GM21737 (cell line): ENCODE data around the gene TNFRSF8.

Experiments used
- ATAC-seq: cut with Tn5 transposase; IDR thresholded peaks from one replicate; pipeline ENCODE4 v1.9.1; 2021; ENCODE audit warnings: mild to moderate bottlenecking, moderate library complexity; ENCODE audit not compliant: unreplicated experiment

The TNFRSF8 gene

DNA sequence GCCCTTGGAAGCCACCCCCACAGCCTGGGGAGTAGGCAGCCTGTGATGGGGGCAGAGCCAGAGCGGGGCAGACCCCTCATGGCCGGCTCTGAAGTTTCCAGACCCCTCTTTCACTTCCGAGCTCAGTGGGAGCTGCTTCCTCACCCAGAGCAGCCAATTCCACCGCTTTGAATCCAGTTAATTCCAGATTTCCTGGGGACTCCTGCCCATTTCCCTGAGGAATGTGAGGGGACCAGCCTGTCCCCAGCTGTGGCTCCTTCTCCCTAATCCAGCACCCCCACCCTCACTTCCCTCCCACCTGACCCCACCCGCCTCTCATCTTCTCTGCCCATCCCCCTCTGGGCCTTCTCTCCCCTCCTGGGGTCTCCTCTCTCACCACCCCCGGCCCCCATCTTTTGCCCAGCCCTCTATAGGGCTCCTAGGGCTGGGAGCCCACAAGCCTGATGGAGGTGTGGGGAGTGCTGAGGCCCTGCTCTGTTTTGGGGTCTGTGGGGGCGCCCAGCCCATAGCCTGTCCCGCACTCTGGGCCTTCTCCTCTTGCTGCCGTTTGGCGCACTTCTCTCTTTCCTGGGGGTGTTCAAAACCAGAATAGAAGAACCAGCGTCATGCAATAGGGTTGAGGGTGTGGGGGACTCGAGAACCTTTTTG is 77.5 kb downstream of the TNFRSF8 start:
- ATAC-seq = no peak

DNA sequence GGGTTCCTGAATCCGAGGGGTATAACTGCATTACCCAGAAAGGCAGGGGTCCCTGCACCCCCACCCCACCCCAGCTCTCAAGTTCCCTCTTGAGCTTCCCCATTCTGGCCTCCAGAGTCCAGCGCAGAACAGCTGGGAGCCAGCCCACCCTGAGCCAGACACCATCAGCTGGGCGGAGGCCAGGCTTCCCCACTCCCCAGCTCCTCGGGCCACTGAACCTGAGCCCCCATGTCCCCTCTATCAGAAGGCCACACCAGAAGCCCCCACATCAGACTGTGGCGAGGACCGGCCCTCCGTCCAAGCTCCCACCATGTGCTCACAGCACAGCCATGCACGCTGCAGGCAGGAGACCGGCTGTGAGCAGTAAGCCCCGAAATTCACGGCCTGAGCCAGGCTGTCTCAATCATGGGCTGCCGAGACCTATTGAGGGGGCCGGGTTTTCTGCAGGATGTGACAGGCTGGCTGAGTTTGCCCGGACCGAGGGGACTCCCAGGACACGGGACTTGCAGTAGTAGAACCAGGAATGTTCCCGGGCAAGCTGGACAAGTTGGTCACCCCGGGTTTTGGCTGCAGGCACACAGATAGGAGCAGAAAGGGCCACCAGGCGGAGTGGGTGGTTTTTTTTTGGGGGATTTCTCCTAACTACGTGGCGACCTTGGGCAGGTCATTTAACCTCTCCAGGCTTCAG is 78.2 kb downstream of the TNFRSF8 start:
- no peak for ATAC-seq

DNA sequence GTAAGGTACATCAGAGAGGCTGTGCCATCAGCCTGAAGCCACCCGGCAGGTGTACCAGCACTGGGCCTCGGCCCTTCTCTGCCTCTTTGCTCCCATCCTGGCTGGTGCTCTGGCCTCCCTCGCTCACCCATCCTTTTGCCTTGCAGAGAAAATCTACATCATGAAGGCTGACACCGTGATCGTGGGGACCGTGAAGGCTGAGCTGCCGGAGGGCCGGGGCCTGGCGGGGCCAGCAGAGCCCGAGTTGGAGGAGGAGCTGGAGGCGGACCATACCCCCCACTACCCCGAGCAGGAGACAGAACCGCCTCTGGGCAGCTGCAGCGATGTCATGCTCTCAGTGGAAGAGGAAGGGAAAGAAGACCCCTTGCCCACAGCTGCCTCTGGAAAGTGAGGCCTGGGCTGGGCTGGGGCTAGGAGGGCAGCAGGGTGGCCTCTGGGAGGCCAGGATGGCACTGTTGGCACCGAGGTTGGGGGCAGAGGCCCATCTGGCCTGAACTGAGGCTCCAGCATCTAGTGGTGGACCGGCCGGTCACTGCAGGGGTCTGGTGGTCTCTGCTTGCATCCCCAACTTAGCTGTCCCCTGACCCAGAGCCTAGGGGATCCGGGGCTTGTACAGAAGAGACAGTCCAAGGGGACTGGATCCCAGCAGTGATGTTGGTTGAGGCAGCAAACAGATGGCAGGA is 79.2 kb downstream of the TNFRSF8 start:
- ATAC-seq = no peak

DNA sequence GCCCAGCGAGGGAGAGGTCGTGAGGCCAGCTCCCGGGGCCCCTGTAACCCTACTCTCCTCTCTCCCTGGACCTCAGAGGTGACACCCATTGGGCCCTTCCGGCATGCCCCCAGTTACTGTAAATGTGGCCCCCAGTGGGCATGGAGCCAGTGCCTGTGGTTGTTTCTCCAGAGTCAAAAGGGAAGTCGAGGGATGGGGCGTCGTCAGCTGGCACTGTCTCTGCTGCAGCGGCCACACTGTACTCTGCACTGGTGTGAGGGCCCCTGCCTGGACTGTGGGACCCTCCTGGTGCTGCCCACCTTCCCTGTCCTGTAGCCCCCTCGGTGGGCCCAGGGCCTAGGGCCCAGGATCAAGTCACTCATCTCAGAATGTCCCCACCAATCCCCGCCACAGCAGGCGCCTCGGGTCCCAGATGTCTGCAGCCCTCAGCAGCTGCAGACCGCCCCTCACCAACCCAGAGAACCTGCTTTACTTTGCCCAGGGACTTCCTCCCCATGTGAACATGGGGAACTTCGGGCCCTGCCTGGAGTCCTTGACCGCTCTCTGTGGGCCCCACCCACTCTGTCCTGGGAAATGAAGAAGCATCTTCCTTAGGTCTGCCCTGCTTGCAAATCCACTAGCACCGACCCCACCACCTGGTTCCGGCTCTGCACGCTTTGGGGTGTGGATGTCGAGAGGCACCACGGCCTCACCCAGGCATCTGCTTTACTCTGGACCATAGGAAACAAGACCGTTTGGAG is 80.0 kb downstream of the TNFRSF8 start:
- no peak for ATAC-seq

DNA sequence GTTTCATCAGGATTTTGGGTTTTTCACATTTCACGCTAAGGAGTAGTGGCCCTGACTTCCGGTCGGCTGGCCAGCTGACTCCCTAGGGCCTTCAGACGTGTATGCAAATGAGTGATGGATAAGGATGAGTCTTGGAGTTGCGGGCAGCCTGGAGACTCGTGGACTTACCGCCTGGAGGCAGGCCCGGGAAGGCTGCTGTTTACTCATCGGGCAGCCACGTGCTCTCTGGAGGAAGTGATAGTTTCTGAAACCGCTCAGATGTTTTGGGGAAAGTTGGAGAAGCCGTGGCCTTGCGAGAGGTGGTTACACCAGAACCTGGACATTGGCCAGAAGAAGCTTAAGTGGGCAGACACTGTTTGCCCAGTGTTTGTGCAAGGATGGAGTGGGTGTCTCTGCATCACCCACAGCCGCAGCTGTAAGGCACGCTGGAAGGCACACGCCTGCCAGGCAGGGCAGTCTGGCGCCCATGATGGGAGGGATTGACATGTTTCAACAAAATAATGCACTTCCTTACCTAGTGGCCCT is 80.6 kb downstream of the TNFRSF8 start:
- no peak for ATAC-seq

DNA sequence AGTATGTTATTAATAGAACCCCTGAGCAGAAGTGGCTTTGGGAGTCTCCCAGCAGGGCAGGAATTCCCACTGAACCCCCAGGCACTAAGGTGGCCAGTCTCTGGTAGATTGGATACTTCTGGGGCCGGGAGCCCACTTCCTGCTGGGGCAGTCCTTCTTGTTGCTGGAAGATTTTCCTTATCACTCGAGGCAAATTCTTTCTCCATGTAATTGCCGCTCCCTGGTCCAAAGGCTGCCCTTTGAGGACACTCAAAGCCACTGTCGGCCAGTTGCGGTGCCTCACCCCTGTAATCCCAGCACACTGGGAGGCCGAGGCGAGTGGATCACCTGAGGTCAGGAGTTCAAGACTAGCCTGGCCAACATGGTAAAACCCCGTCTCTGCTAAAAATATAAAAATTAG is 81.1 kb downstream of the TNFRSF8 start:
- no peak for ATAC-seq

DNA sequence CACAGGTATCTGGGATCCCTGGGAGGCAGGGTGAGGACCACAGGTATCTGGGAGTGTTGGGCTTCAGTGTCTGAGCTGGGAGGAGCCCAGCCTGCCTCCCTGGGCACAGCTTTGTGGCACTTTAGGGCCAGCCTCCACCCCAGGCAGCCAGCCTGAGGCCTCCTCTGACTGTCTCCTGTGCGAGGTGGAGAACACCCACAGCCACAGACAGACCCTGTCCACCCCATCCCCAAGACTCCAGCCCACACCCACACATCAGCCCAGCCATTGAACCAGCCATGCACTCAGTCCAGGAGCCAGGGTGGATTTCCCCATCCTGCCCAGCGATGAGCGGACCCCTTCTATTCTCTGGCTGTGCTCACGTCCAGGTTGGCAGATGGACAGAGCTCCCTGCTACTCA is 81.9 kb downstream of the TNFRSF8 start:
- ATAC-seq = no peak

DNA sequence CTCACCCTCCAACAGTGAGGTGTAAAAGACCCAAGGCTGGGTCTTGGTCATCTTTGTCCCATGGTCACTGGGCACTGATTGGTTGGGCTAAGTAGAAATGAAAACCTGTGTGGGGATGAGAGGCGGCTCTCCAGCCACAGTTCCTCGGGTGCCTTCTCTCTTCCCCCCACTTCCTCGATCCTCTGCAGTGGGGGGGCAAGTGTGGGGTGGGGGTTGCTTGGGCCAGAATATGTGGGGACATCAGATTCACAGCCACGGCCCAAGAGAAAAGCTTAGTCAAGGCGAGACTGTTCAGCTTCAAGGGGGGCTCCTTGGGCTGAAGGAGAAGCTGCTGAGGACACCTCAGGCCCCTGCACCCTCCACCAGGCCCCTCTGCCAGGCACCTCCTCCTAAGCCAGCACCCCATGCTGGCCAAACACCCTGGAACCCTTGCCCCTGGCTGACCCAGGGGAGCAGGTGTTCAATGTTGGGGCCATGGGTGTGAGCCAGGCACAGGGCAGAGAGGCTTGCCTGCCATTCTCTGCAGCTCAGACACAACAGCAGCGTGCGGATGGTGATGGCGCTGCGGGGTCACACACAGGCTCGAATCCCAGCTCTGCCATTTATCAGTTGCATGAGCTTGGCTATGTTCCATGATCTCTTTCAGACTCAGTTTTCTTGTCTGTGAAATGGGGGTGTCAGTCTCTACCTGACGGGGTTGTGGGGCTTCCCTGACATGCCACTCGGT is 82.7 kb downstream of the TNFRSF8 start:
- ATAC-seq = no peak

DNA sequence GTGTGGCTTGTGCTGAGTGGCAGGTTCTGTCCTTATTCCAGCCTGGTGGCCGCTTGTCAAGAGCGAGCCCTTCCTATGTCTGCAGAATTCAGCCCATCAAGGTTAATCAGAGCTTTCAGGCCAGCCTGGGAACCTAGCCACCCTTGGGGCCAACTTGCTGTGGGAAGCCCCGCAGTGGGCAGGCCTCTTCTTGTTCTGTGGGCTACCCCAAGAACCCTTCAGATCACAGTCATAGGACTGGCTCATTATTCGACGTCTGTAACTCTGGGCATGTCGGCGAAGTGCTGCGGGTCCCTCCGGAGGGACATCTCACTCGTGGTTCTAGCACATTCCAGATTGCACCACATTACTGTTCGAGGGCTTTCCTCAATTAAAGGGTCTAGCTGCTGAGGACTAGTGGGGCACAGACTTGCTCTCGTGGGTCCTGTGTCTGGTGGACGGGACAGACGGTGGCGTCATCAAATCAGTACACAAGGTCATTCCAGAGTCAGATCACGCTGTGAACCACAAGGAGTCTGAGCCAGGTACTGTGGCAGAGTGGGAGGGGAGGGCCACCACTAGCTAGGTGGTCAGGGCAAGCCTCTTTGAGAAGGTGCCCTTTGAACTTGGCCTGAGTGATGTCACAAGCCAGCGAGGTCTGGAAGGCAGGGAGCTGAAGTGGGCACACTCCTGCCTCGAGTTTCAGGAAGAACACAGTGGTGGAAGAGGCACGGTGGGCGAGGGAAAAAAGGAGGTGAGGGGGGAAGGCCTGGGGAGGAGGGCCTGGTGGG is 83.4 kb downstream of the TNFRSF8 start:
- no peak for ATAC-seq

DNA sequence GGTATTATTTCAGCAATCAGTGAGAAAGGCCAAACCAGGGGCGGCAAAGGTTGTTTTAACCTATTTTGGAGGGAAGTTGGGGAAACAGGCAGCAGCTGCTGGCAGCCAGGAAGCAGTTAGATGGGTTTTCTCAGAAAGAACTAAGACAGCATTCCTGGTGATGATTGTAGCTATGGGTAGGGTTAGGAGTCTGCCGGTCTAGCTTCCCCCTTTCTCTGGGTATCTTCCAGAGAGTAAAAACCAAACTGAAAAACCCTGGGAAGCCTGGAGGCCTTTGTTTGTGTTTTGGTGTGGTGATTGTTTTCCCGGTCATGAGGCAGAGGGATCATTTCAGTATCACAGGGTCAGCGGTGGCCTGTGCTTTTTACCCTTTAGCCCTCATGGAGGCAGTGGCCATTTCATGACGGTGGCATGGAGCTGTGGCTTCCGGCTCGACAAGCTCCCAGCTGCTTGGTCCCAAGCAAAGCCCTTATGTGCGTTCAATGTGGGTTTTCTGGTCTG is 84.1 kb downstream of the TNFRSF8 start:
- ATAC-seq = no peak

DNA sequence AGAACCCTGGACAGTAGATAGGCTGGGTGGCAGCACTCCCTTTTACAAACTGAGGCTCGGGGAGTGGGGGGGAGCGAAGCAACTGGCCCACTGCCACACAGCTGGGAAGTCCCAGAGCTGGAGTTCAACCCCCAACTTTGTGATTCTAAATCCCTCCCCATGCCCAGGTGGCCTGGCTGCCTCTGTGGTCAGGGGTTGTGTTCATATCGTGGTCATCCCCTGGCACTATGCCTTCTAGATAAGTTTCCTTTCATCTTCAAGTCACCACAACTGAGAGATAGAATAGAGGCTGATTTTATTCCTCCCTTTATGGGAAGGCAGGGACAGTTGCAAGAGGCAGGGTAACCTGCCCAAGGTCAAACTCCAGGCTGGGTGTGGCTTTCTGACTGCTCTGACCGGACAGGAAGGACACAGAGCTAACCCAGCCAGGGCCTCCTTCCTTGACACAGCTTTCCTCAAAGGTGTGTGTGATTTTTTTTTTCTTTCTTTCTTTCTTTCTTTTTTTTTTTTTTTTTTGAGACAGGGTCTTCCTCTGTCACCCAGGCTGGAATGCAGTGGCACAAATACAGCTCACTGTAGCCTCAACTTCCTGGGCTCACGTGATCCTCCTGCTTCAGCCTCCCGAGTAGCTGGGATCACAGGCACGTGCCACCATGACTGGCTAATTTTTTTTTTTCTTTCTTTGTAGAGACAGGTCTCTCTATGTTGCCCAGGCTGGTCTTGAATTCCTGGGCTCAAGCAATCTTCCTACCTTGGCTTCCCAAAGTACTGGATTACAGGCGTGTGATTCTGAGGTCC is 85.3 kb downstream of the TNFRSF8 start:
- ATAC-seq = no peak

DNA sequence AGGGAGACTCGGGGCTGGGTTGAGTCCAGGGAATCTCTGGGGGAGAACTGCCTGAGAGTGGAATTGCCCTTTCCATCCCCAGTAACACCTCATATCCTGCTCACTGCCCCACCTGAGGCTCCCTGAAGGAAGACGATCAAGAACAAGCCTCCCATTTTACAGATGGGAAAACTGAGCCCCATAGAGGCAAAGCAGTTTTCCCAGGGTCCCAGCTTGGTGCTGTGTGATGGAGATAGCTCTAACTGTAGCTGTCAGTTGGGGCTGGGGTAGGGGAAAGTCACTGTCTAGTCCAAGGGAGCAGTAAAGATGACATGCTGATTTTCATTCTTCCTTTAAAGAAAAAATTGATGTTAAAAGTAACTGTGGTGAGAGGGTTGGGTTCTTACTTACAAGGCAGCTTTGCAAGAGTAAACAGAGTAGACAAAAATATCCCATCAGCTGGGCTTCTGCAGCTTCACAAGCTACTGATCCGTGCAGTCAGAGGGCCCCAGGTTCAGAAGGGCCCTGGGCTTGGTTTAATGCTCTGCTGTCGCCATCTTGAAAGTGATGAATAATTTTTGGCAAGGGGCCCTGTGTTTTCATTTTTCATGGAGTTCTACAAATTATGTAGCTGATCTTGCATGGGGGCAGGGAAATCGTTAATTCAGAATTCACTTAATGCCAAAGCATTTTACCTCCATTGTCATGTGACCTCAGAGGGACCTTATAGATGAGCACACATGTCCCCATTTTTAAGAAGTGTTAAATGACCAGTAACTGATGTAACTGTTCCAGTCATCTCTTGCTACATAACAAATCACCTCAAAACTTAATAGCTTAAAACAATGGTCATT is 86.1 kb downstream of the TNFRSF8 start:
- ATAC-seq = no peak

DNA sequence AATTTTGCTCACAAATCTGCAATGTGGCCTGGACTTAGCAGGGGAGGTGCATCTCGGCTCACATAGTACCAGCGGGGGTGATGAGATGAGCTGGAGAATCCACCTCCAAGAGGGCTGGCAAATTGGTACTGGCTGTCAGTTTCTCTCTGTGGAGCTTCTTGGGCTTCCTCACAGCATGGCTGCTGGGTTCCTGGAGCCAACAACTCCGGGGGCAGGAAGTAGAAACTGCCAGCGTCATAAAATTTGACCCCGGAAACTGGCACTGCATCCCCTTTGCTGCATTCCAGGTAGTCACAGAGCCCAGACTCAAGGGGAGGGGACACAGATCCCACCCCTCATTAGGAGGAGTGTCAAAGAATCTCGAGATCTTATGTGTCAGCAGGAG is 86.7 kb downstream of the TNFRSF8 start:
- ATAC-seq = no peak

DNA sequence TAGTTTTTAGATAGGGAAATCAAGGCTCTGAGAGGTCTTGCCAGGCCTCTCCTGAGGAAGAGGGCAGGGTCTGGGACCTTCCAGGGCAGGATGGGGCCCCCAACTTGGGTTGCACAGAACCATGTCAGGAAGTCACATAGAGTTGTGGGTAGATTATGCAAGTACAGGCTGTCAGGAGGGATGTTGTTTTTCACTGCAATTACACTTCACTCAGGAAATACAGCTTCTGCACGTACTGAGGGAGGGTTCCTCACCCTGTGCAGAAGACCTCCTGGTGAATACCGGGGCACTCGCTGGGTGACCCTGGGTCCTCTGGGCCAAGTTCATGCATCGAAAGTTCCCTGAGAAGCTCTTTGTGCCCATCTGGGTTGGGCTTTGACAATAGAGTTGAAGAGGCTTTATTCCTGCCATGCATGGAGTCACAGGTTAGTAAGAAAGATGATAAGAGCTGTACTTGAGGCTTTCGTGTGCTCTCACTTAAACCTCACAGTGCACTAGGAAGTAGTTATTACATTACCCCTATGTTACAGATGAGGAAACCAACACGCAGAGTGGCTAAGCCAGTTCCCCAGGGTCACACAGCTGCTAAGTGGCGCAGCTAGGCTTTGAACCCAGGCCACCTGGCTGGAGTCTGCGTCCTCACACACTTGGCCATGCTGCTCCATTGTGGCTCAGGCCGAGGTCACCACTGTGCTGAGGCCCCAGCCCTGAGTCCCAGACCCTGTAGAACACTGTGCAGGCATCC is 87.5 kb downstream of the TNFRSF8 start:
- ATAC-seq = no peak

DNA sequence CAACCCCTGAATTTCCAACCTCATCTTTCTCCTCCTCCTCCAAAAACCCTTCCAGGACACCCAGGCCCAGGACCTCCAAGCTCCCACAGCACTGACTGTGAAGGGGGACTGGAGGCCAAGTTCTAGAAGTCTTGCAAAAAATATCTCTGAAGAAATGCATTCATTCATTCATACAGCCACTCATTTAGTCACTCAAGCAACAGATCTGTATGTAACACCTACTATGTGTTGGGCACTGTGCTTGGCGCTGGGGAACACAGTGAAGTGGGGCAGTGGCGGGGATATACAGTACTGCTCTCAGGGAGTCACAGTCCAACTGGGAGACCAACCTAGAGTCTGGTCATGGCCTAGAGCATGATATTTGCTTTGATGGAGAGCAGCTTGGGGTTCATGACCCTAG is 88.4 kb downstream of the TNFRSF8 start:
- ATAC-seq = no peak

DNA sequence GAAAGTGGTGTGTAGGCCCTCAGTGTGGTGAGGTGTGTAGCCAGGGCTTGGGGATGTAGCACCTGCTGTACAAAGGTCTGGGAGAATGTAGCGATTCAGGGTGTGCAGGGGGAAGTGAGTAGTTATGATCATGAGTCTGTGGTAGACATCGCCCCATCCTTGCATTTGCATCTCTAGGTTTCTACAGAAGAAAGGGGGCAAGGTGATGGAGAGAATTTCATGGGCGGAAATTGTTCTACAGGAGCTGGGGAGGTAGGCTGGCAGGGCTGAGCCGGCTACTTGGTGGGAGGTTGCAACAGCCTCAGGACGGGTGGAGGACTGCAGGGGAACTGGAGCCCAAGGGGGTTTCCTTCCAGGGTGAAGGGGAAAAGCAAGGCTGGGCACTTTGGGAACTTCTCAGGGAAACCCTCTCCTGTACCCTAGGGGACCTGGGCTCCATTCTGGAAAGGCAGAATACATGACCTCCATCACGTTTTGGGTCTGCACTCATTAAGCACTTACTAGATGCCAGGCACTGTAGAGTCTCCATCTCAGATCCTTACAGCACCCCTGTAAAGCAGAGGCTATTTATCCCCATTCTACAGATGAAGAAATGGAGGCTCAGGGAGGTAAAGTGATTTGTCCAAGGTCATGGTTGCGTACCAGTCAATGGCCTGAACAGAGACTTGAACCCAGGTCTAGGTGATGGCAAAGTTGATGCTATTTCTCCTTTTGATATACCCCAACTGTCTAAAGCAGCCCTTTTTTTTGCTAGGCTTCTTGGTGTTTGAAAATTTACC is 89.2 kb downstream of the TNFRSF8 start:
- ATAC-seq = peak; percentile 57
